ENCODE measurements around the gene MUC4.
"Not testable (repeated sequence)": the region's sequence is repeated elsewhere in the genome, so short reads cannot be mapped to it uniquely, and the experiment has no call there.

Gene MUC4

DNA sequence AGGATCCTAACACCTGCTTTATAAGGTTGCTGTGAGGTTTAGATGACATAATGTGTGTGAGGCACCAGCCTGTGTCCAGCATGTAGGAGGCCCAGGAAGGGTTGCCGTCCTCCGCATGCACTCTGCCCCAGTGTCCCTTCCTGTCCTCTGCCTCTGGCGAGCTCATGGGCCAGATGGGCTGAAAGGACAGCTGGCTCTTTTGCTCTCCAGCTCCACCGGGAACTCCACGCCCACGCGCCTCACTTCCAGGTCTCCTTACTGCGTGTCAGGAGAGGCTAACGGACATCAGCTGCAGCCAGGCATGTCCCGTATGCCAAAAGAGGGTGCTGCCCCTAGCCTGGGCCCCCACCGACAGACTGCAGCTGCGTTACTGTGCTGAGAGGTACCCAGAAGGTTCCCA is 78.8 kb downstream of the MUC4 start:
- no peak for DNase-seq (ENCODE audit: low read depth)
- TF ChIP-seq, protein P1, sequence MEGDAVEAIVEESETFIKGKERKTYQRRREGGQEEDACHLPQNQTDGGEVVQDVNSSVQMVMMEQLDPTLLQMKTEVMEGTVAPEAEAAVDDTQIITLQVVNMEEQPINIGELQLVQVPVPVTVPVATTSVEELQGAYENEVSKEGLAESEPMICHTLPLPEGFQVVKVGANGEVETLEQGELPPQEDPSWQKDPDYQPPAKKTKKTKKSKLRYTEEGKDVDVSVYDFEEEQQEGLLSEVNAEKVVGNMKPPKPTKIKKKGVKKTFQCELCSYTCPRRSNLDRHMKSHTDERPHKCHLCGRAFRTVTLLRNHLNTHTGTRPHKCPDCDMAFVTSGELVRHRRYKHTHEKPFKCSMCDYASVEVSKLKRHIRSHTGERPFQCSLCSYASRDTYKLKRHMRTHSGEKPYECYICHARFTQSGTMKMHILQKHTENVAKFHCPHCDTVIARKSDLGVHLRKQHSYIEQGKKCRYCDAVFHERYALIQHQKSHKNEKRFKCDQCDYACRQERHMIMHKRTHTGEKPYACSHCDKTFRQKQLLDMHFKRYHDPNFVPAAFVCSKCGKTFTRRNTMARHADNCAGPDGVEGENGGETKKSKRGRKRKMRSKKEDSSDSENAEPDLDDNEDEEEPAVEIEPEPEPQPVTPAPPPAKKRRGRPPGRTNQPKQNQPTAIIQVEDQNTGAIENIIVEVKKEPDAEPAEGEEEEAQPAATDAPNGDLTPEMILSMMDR (IDR thresholded peaks at IDR 0.05; ENCODE audit: low read depth, low read length, missing control alignments), result no peak

DNA sequence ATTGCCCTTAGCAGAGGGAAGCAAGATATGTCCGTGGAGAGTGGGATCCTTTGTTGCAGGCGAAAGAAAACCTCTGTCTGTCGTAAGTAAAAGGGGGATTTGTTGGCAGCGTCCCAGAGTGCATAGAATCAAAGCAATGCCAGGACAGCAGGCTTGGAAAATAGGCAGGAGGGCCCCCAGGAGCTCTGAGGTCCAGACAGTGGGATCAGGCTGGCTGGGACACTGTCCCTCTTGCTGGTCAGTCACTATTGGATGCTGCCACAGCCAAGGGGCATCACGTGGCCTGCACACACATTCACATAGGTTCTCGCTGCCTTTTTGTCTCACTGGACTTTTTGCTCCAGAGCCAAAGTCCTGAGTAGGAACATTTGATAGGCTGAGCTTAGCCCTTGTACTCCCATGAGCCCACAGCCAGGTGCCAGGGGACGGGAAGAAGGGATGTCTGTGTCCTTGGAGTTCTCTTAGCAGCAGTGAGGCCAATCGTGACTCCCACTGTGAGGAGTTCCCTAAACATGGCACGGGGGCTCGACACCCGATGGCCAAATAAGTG is 80.3 kb downstream of the MUC4 start:
- H3K4me3 ChIP-seq (ENCODE audit: low read depth, low read length), result no peak overlapping the region
- TF ChIP-seq, protein P1 (IDR thresholded peaks at IDR 0.05; ENCODE audit: low read depth, low read length, missing control alignments), result no peak
- no peak for DNase-seq (ENCODE audit: low read depth)

More for the DNA sequence above, 78.8 kb downstream of the MUC4 start:
- H3K4me3 ChIP-seq (ENCODE audit: low read depth, low read length), result no peak overlapping the region

DNA sequence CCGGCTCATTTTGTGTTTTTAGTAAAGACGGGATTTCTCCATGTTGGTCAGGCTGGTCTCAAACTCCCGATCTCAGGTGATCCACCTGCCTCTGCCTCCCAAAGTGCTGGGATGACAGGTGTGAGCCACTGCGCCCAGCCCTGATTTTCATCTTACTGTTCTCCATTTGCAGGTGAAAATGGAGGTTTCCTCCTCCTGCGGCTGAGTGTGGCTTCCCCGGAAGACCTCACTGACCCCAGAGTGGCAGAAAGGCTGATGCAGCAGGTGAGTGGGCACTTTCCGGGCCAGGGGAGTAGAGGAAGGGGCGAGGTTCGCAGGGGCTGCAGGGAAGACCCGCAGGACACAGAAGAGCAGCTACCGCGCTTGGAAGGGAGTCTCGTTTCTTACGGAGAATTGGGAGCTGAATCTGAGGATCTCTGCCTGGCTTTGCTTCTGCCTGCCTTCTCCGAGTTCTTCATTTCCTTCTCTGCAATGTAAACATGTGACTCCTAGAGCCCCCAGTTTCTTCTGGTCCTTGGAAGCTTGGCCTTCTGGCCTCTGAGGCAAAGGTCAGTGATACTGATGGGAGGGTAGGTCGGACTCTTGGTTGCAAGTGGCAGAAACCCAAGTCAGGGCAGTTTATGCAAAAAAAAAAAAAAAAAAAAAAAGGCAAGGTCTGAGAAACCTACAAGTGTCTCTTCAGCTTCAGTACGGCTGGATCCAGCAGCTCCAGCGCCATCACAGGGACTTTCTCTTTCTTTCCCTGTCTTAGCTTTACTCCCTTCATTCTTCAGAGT is 82.1 kb downstream of the MUC4 start:
- DNase-seq (ENCODE audit: low read depth), result no peak
- TF ChIP-seq, protein P1 (IDR thresholded peaks at IDR 0.05; ENCODE audit: low read depth, low read length, missing control alignments), result no peak

DNA sequence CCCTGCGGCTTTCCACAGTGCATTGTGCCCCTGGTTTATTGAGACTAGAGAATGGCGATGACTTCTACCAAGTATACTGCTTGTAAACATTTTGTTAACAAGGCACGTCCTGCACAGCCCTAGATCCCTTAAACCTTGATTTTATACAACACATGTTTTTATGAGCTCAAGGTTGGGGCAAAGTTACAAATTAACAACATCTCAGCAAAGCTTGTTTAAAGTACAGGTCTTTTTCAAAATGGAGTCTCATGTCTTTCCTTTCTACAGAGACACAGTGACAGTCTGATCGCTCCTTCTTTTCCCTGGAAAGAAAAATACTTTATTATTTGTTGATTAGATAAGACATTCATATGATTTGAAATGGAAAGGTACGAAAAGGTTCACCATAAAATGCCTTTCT is 82.9 kb downstream of the MUC4 start:
- not testable (repeated sequence) for DNase-seq (ENCODE audit: low read depth); H3K4me3 ChIP-seq (ENCODE audit: low read depth, low read length)

More for the DNA sequence above, 82.1 kb downstream of the MUC4 start:
- no peak overlapping the region for H3K4me3 ChIP-seq (ENCODE audit: low read depth, low read length)

DNA sequence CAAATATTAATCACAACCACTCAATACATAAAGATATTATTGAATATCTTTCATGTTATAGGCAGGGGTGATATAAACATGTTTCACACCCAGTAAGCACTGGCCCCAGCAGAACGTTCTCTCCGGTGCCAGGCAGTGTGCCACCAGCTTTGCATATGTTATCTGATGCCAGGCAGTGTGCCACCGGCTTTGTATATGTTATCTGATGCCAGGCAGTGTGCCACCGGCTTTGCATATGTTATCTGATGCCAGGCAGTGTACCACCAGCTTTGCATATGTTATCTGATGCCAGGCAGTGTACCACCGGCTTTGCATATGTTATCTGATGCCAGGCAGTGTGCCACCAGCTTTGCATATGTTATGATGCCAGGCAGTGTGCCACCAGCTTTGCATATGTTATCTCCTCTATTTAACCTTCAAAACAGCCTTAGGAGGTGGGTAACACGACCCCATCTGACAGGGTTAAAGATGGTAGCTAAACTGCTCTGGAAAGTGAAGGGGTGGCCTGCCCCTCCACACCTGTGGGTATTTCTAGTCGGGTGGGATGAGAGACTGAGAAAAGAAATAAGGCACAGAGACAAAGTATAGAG is 84.0 kb downstream of the MUC4 start:
- no peak for DNase-seq (ENCODE audit: low read depth)
- TF ChIP-seq, protein P1 (IDR thresholded peaks at IDR 0.05; ENCODE audit: low read depth, low read length, missing control alignments), result no peak
- H3K4me3 ChIP-seq (ENCODE audit: low read depth, low read length), result no peak overlapping the region

DNA sequence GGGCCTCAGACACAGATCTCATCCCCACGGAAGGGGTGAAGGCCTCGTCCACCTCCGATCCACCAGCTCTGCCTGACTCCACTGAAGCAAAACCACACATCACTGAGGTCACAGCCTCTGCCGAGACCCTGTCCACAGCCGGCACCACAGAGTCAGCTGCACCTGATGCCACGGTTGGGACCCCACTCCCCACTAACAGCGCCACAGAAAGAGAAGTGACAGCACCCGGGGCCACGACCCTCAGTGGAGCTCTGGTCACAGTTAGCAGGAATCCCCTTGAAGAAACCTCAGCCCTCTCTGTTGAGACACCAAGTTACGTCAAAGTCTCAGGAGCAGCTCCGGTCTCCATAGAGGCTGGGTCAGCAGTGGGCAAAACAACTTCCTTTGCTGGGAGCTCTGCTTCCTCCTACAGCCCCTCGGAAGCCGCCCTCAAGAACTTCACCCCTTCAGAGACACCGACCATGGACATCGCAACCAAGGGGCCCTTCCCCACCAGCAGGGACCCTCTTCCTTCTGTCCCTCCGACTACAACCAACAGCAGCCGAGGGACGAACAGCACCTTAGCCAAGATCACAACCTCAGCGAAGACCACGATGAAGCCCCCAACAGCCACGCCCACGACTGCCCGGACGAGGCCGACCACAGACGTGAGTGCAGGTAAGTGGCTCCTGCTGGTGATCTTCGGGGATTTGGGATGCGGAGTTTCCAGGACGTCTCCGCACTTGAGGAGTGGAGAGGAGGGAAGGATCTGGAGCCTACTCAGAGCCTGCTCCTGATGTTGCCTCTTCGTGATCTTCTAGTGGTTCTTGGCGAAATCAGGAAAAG is 85.6 kb downstream of the MUC4 start:
- DNase-seq (ENCODE audit: low read depth); H3K4me3 ChIP-seq (ENCODE audit: low read depth, low read length): not testable (repeated sequence)

DNA sequence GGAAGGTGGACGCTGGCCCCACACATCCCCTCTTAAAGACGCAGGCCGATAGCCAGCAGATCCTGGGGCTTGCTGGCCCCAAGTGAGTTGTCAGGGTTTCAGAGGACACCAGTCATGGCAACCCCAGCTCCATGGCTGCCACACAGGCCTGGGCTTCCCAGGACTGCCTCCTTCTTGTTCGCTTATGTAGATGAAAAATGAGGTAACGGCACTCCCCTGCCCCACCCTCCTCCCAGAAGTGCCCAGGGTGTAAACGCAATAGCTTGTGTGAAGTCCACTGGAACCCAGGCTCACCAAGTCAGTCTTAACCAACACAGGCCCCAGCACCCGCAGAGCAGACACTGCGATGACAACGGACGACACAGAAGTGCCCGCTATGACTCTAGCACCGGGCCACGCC is 87.4 kb downstream of the MUC4 start:
- H3K4me3 ChIP-seq (ENCODE audit: low read depth, low read length); DNase-seq (ENCODE audit: low read depth): not testable (repeated sequence)

DNA sequence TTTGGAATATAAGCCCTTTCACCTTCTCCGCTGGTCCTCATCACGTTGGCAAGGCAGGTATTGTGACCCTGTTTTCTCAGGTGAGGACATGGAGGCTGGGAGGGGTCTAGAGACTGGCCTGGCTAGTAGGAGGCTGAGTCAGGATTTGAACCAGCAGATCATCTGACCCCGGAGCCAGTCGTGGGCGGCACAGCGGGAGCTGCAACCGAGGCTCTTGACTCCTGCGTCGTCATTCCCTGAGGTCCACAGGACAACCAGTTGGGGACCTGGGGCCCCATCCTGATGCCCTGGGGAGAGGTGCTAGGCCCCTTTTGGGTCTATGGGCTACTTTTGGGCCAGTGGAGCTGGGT is 88.8 kb downstream of the MUC4 start:
- not testable (repeated sequence) for DNase-seq (ENCODE audit: low read depth)

DNA sequence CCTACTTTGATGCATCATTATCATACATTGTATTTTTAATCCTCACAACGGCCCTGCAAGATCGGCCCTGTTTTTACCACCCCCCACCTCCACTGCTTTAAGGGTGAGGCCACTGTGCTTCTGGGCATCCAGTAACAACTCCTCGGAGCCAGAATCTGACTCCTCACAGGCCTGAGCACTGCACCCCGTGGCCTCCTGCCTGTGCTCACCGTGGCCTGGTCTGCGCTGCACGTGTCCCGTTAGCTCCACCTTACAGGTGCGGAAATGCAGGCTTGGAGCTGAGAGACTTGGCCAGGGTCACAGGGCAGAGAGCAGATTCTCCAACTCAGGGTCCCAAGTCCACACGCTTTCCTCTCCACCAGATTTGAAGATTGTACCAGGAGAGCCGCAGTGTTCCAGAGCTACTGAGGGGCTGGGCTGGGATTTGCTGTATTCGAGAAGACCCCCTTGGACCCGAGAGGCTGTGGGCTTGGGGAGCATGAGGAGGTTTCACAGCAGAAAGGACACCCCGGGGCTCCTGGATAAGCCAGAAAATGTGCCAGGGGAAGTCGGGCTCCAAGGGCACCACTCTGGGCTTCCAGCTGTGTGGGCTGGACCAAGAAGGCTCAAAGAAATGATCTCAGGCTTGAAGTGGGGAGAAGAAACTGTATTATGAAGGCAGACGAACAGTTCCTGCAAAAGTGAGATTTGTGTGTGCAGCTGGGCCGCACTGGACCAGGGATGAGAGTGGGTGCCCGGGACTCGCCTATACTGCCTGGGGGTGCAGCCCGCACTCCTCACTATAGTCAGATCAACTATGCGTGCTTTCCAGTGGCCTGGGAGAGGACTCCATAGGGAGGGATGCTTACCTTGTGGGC is 89.4 kb downstream of the MUC4 start:
- DNase-seq (ENCODE audit: low read depth); H3K4me3 ChIP-seq (ENCODE audit: low read depth, low read length): not testable (repeated sequence)

More for the DNA sequence above, 88.8 kb downstream of the MUC4 start:
- H3K4me3 ChIP-seq (ENCODE audit: low read depth, low read length), result not testable (repeated sequence)

DNA sequence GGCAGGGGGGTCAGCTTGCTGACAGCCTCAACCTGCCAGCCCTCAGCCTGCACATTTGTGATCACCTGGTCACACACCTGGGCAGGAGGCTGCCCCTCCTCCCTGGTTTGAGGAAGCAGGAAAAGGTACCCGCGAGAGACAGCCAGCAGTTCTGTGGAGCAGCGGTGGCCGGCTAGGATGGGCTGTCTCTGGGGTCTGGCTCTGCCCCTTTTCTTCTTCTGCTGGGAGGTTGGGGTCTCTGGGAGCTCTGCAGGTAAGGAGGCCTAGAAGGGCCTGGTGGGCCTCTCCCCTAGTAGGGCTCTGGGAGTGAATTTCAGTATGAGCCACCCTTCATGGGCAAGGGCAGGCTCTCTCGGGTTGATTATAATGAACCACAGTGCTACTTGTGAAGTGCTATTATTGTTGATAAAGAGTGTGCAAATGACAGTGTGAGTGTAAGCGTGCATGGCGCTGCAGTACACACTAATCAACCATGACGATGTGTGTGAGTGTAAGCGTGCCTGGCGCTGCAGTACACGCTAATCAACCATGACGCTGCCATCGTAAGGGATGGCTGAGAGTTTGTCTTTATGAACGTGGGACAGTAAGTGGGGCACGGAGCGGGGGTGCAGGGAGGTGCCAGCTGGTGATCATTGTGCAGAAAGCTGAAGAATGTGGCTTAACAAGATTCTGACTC is 90.8 kb downstream of the MUC4 start, which contains the start of gene MUC20:
TSS of gene MUC20 (plus strand) at position 148 of the 676 bp plus-strand sequence. CDS start at position 178, 30 bp downstream.
- H3K4me3 ChIP-seq (ENCODE audit: low read depth, low read length); DNase-seq (ENCODE audit: low read depth): not testable (repeated sequence)

DNA sequence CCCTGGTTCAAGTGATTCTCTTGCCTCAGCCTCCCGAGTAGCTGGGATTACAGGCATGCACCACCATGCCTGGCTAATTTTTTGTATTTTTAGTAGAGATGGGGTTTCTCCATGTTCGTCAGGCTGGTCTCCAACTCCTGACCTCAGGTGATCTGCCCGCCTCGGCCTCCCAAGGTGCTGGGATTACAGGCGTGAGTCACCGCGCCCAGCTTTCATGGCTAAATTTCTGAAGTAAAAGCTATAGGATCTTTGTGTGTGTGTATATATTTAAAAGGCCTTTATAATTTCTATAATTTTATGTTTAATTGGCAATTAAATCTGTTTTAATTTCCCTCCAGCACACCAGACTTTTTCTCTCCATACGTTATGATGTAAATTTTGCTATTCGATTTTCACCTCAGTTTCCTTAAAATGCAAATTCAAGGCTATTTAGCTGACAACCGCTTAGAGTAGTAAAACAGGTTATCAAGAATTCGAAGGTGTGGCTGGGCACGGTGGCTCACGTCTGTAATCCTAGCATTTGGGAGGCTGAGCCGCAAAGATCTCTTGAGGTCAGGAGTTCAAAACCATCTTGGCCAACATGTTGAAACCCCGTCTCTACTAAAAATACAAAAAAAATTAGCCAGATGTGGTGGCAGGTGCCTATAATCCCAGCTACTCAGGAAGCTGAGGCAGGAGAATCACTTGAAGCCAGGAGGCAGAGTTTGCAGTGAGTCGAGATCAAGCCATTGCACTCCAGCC is 92.0 kb downstream of the MUC4 start:
- not testable (repeated sequence) for H3K4me3 ChIP-seq (ENCODE audit: low read depth, low read length); DNase-seq (ENCODE audit: low read depth)
